Astrocyte (in vitro differentiated cells and primary cell): ENCODE results near the gene PIK3R3. TPM values are rescaled to one million over a fixed set of nuclear protein-coding genes. Genes with fewer than 3 reads are reported as not detected.

Experiments
- DNase-seq: peaks from one replicate; pipeline ENCODE4 v3.0.0-alpha.2; 2010; ENCODE audit warnings: low read depth
- FAIRE-seq: peaks from 2 replicates; lab custom pipeline; 2011; peaks lifted over from hg19 to GRCh38; lab: Jason Lieb, UNC
- H2AFZ ChIP-seq: 2 replicates; pipeline ENCODE4 v1.6.0; 2012; ENCODE audit warnings: low read depth, low read length, inconsistent platforms
- H3K27ac ChIP-seq: 2 replicates; pipeline ENCODE4 v1.5.1; 2011; ENCODE audit warnings: low read depth, low read length, inconsistent platforms
- H3K27me3 ChIP-seq: 2 replicates; pipeline ENCODE4 v1.6.0; 2011; ENCODE audit warnings: low read length, inconsistent platforms; ENCODE audit not compliant: insufficient read depth
- H3K36me3 ChIP-seq: 2 replicates; pipeline ENCODE4 v1.5.1; 2011; ENCODE audit warnings: low read length, inconsistent platforms; ENCODE audit not compliant: insufficient read depth
- H3K4me1 ChIP-seq: 2 replicates; pipeline ENCODE4 v1.5.1; 2011; ENCODE audit warnings: low read length, inconsistent platforms; ENCODE audit not compliant: insufficient read depth
- H3K4me2 ChIP-seq: 2 replicates; pipeline ENCODE4 v1.6.0; 2012; ENCODE audit warnings: low read length, inconsistent platforms
- H3K4me3 ChIP-seq: 2 replicates; pipeline ENCODE4 v1.5.1; 2011; ENCODE audit warnings: low read depth, mild to moderate bottlenecking, low read length, inconsistent platforms; ENCODE audit not compliant: insufficient read depth
- H3K79me2 ChIP-seq: 2 replicates; pipeline ENCODE4 v1.6.0; 2012; ENCODE audit warnings: mild to moderate bottlenecking, low read length, inconsistent platforms; ENCODE audit not compliant: insufficient read depth
- H3K9ac ChIP-seq: 2 replicates; pipeline ENCODE4 v1.6.0; 2012; ENCODE audit warnings: mild to moderate bottlenecking, low read length, inconsistent platforms
- H3K9me3 ChIP-seq: 2 replicates; pipeline ENCODE4 v1.5.1; 2012; ENCODE audit warnings: low read depth, mild to moderate bottlenecking, low read length, inconsistent platforms; ENCODE audit not compliant: insufficient read depth
- H4K20me1 ChIP-seq: 2 replicates; pipeline ENCODE4 v1.6.0; 2012; ENCODE audit warnings: low read length, inconsistent platforms; ENCODE audit not compliant: insufficient read depth
- H3K27ac Mint-ChIP-seq: one replicate; pipeline ENCODE4 v1.8.0; 2021; ENCODE audit warnings: mild to moderate bottlenecking, mixed read lengths; ENCODE audit not compliant: unreplicated experiment
- H3K27me3 Mint-ChIP-seq: one replicate; pipeline ENCODE4 v1.8.0; 2021; ENCODE audit warnings: low read depth, mixed read lengths; ENCODE audit not compliant: unreplicated experiment
- H3K36me3 Mint-ChIP-seq: one replicate; pipeline ENCODE4 v1.8.0; 2021; ENCODE audit warnings: low read depth, mixed read lengths; ENCODE audit not compliant: unreplicated experiment
- H3K4me1 Mint-ChIP-seq: one replicate; pipeline ENCODE4 v1.8.0; 2021; ENCODE audit warnings: low read depth, mixed read lengths; ENCODE audit not compliant: unreplicated experiment
- H3K4me3 Mint-ChIP-seq: one replicate; pipeline ENCODE4 v1.8.0; 2021; ENCODE audit warnings: mild to moderate bottlenecking, moderate library complexity, mixed read lengths; ENCODE audit not compliant: unreplicated experiment
- H3K9me3 Mint-ChIP-seq: one replicate; pipeline ENCODE4 v1.8.0; 2021; ENCODE audit warnings: mild to moderate bottlenecking, mixed read lengths; ENCODE audit not compliant: unreplicated experiment
- CTCF ChIP-seq: IDR thresholded peaks from 2 replicates; pipeline ENCODE4 v1.5.1; 2011; ENCODE audit warnings: low read depth, mild to moderate bottlenecking, inconsistent platforms, low read length, moderate library complexity; ENCODE audit not compliant: insufficient read depth
- EZH2 ChIP-seq: IDR thresholded peaks from 2 replicates; pipeline ENCODE4 v1.6.1; 2012; ENCODE audit warnings: mild to moderate bottlenecking, low read length, inconsistent platforms; ENCODE audit not compliant: insufficient read depth
- total RNA-seq: library from RNA; stranded (reverse); gene quantifications from 2 replicates; pipeline ENCODE4 v1.2.1, GENCODE V29; 2021

PIK3R3 gene
- total RNA-seq, 1 donor from 2014 or later: 68.4 TPM

GRCh38 chr1:46148318-46148717 is 15.9 kb upstream of the PIK3R3 start:
- H4K20me1 ChIP-seq: no peaks in the 10 kb centered on the region
- no peak overlapping the region for H3K4me2 ChIP-seq
- H3K27me3 ChIP-seq: peaks cover 2% of the 10 kb centered on the region
- H3K27ac Mint-ChIP-seq: no peak overlapping the region
- FAIRE-seq (no peak), DNase-seq (no peak)
- H3K4me3 ChIP-seq: no peak overlapping the region
- H3K9me3 Mint-ChIP-seq: peaks cover 3% of the 10 kb centered on the region
- no peak overlapping the region for H3K27ac ChIP-seq
- peaks cover 9% of the 10 kb centered on the region for H3K4me1 ChIP-seq
- TF ChIP-seq EZH2: no peak
- H2AFZ ChIP-seq: no peak overlapping the region
- H3K36me3 ChIP-seq: no peaks in the 10 kb centered on the region
- H3K27me3 Mint-ChIP-seq: peaks cover 4% of the 10 kb centered on the region
- H3K36me3 Mint-ChIP-seq: no peaks in the 10 kb centered on the region
- no peak overlapping the region for H3K4me3 Mint-ChIP-seq
- no peaks in the 10 kb centered on the region for H3K79me2 ChIP-seq
- H3K4me1 Mint-ChIP-seq: peaks cover 27% of the 10 kb centered on the region
- H3K9me3 ChIP-seq: no peaks in the 10 kb centered on the region
- H3K9ac ChIP-seq: no peak overlapping the region

GRCh38 chr1:46137916-46138315 is 5.5 kb upstream of the PIK3R3 start:
- H3K9me3 Mint-ChIP-seq: peaks cover 2% of the 10 kb centered on the region
- H3K4me3 Mint-ChIP-seq: no peak overlapping the region
- Histone ChIP-seq H3K9ac (peak overlapping the region; percentile 53), H3K4me3 (peak overlapping the region; percentile 43), H2AFZ (peak overlapping the region; percentile 37), H3K4me2 (peak overlapping the region; percentile 78), H3K4me1 (peaks cover 20% of the 10 kb centered on the region), H3K27ac (no peak overlapping the region), H3K79me2 (no peaks in the 10 kb centered on the region), H3K9me3 (no peaks in the 10 kb centered on the region), H4K20me1 (no peaks in the 10 kb centered on the region), H3K27me3 (no peaks in the 10 kb centered on the region), H3K36me3 (no peaks in the 10 kb centered on the region)
- no peaks in the 10 kb centered on the region for H3K36me3 Mint-ChIP-seq
- no peaks in the 10 kb centered on the region for H3K27me3 Mint-ChIP-seq
- no peak for TF ChIP-seq CTCF
- no peak for TF ChIP-seq EZH2
- FAIRE-seq (no peak), DNase-seq (peak; percentile 60)
- peak overlapping the region; percentile 68 for H3K27ac Mint-ChIP-seq
- H3K4me1 Mint-ChIP-seq: peaks cover 21% of the 10 kb centered on the region

- H3K9ac ChIP-seq: no peak overlapping the region
- Mint-ChIP-seq H3K9me3 (peaks cover 2% of the 10 kb centered on the region), H3K4me1 (peaks cover 21% of the 10 kb centered on the region), H3K4me3 (no peak overlapping the region), H3K27me3 (no peaks in the 10 kb centered on the region), H3K36me3 (no peaks in the 10 kb centered on the region), H3K27ac (no peak overlapping the region)
- no peak overlapping the region for H3K4me2 ChIP-seq
- FAIRE-seq (no peak), DNase-seq (no peak)
- no peak overlapping the region for H3K4me3 ChIP-seq
- H3K9me3 ChIP-seq: no peaks in the 10 kb centered on the region
- peaks cover 2% of the 10 kb centered on the region for H3K79me2 ChIP-seq
- H2AFZ ChIP-seq: no peak overlapping the region
- no peaks in the 10 kb centered on the region for H3K36me3 ChIP-seq
- H3K27ac ChIP-seq: no peak overlapping the region
- H3K4me1 ChIP-seq: peaks cover 20% of the 10 kb centered on the region
- TF ChIP-seq CTCF: no peak
- no peak for TF ChIP-seq EZH2
- H3K27me3 ChIP-seq: no peaks in the 10 kb centered on the region
- H4K20me1 ChIP-seq: no peaks in the 10 kb centered on the region
Observed at GRCh38 chr1:46136711-46137110, 4.3 kb upstream of the PIK3R3 start.
